GM23338 (cell line): Measurements from ENCODE around the gene TIA1. TPM values are rescaled to one million over a fixed set of nuclear protein-coding genes. Genes with fewer than 3 reads are reported as not detected.

Experiments used
- ATAC-seq: fragments of 200-7000 bp; cut with Tn5 transposase; 3 replicates; pipeline ENCODE4 v1.9.1; 2020
- DNase-seq: peaks from one replicate; pipeline ENCODE4 v3.0.0-alpha.2; 2015; ENCODE audit warnings: low spot score
- H2AFZ ChIP-seq: fragments of 200-600 bp; sonication (generic); 2 replicates; pipeline ENCODE4 v1.8.0; 2016; ENCODE audit warnings: antibody characterized with exemption, mild to moderate bottlenecking, moderate library complexity
- H3F3A ChIP-seq: fragments of 200-600 bp; sonication (generic); replicated peaks from 2 replicates; pipeline ENCODE4 v1.8.0; 2017; ENCODE audit warnings: antibody characterized with exemption, mixed run types, low read depth
- H3K27ac ChIP-seq: fragments of 200-600 bp; sonication (generic); 2 replicates; pipeline ENCODE4 v1.6.1; 2016; ENCODE audit warnings: low read depth
- H3K27me3 ChIP-seq: fragments of 200-600 bp; sonication (generic); 2 replicates; pipeline ENCODE4 v1.8.0; 2016; ENCODE audit warnings: mild to moderate bottlenecking, mixed run types, moderate library complexity; ENCODE audit not compliant: insufficient read depth
- H3K36me3 ChIP-seq: fragments of 200-600 bp; sonication (generic); 2 replicates; pipeline ENCODE4 v1.8.0; 2016; ENCODE audit warnings: mild to moderate bottlenecking; ENCODE audit not compliant: insufficient read depth
- H3K4me1 ChIP-seq: fragments of 200-600 bp; sonication (generic); 2 replicates; pipeline ENCODE4 v1.8.0; 2016; ENCODE audit warnings: mild to moderate bottlenecking, moderate library complexity; ENCODE audit not compliant: insufficient read depth
- H3K4me2 ChIP-seq: fragments of 200-600 bp; sonication (generic); 2 replicates; pipeline ENCODE4 v1.7.1; 2017; ENCODE audit warnings: mixed run types
- H3K4me3 ChIP-seq: fragments of 200-600 bp; sonication (generic); 2 replicates; pipeline ENCODE4 v1.6.1; 2016; ENCODE audit warnings: mixed run types
- H3K79me2 ChIP-seq: fragments of 200-600 bp; sonication (generic); replicated peaks from 2 replicates; pipeline ENCODE4 v1.8.0; 2017; ENCODE audit warnings: mild to moderate bottlenecking; ENCODE audit not compliant: insufficient read depth
- H3K9me2 ChIP-seq: fragments of 200-600 bp; sonication (generic); 2 replicates; pipeline ENCODE4 v1.8.0; 2017; ENCODE audit not compliant: insufficient read depth
- H4K20me1 ChIP-seq: fragments of 200-600 bp; sonication (generic); replicated peaks from 2 replicates; pipeline ENCODE4 v1.8.0; 2017; ENCODE audit warnings: mild to moderate bottlenecking; ENCODE audit not compliant: insufficient read depth
- H3K27ac Mint-ChIP-seq: 2 replicates; pipeline ENCODE4 v1.8.0; 2020; ENCODE audit warnings: inconsistent platforms, mild to moderate bottlenecking, moderate library complexity, mixed read lengths
- H3K27me3 Mint-ChIP-seq: 3 replicates; pipeline ENCODE4 v1.8.0; 2022; ENCODE audit warnings: low read depth, mild to moderate bottlenecking, moderate library complexity, mixed read lengths, inconsistent platforms; ENCODE audit not compliant: insufficient read depth, poor library complexity
- H3K36me3 Mint-ChIP-seq: 3 replicates; pipeline ENCODE4 v1.8.0; 2021; ENCODE audit warnings: low read depth, mild to moderate bottlenecking, inconsistent platforms, moderate library complexity, mixed read lengths
- H3K4me1 Mint-ChIP-seq: 3 replicates; pipeline ENCODE4 v1.8.0; 2020; ENCODE audit warnings: mild to moderate bottlenecking, inconsistent platforms, mixed read lengths
- H3K4me3 Mint-ChIP-seq: 3 replicates; pipeline ENCODE4 v1.8.0; 2021; ENCODE audit warnings: moderate library complexity, mild to moderate bottlenecking, inconsistent platforms, mixed read lengths
- H3K9me3 Mint-ChIP-seq: 3 replicates; pipeline ENCODE4 v1.8.0; 2020; ENCODE audit warnings: moderate library complexity, mild to moderate bottlenecking, inconsistent platforms, mixed read lengths
- CREB1 ChIP-seq: fragments of 250-450 bp; sonication (Bioruptor Pico); IDR thresholded peaks from 2 replicates; pipeline ENCODE4 v1.5.0; 2020; ENCODE audit warnings: low read depth, mild to moderate bottlenecking, moderate library complexity
- CTCF ChIP-seq, 2 experiments: fragments of 200-600 bp in 1 of 2; sonication (generic) in 1 of 2; conservative IDR thresholded peaks; 2 replicates each; pipeline versions ENCODE4 v1.5.1 to v1.6.1; 2016 to 2017; ENCODE audit warnings: antibody characterized with exemption in 2 of 2, low read depth in 2 of 2, mild to moderate bottlenecking in 2 of 2, moderate library complexity in 1 of 2
- EZH2phosphoT487 ChIP-seq: fragments of 200-600 bp; sonication (generic); IDR thresholded peaks from one replicate; pipeline ENCODE4 v1.8.1; 2018; ENCODE audit warnings: antibody characterized with exemption; ENCODE audit not compliant: unreplicated experiment
- JUNB ChIP-seq: IDR thresholded peaks from one replicate; pipeline ENCODE4 v1.6.1; 2016; ENCODE audit warnings: antibody characterized with exemption; ENCODE audit not compliant: unreplicated experiment
- REST ChIP-seq: IDR thresholded peaks from one replicate; pipeline ENCODE4 v1.6.1; 2018; ENCODE audit warnings: antibody characterized with exemption; ENCODE audit not compliant: unreplicated experiment
- ZNF462 ChIP-seq: fragments of 250-450 bp; sonication (Bioruptor Pico); IDR thresholded peaks from 2 replicates; pipeline ENCODE4 v1.5.0; 2020; ENCODE audit warnings: mild to moderate bottlenecking, moderate library complexity
- polyA plus RNA-seq: library from polyadenylated mRNA; unstranded; fragments of >200 nt; fragmentation: Nextera tagmentation; extraction: Ambion mirVana; gene quantifications from 2 replicates; pipeline ENCODE4 v1.2.1, GENCODE V29; 2016
- total RNA-seq: library from RNA; depleted of rRNA; stranded (reverse); fragments of >200 nt; shearing (Covaris generic); gene quantifications from 2 replicates; pipeline ENCODE4 v1.2.3, GENCODE V29; 2014
- TF ChIP-seq, protein P1 (sequence below): IDR thresholded peaks from 2 replicates; pipeline ENCODE4 v1.6.1; 2016; ENCODE audit warnings: antibody characterized with exemption

The TIA1 gene
- total and polyA plus RNA-seq, 2 experiments from 2014 or later, result 130 to 179 TPM

DNA sequence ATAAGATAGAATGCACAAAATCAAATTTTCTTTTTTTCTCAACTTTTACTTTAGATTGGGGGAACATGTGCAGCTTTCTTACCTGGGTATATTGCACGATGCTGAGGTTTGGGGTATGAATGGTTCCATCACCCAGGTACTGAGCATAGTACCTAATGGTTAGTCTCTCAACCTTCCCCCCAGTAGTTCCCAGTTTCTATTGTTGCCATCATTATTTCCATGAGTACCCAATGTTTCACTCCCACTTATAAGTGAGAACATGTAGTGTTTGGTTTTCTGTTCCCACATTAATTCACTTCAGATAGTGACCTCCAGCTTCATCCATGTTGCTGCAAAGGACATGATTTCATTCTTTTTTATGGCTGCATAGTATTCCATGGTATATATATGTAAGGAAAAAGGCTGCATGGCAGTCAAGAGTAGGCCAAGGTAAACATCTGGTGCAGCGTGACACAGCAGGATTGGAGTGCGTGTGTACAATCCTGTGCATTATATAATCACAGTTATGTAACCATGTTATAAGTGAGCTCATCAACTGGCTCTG is 47.1 kb downstream of the TIA1 start (continued):
- TF ChIP-seq ZNF462 (no peak), CREB1 (CRISPR knock-in tag) (no peak), EZH2phosphoT487 (no peak)
- TF ChIP-seq, protein P1, sequence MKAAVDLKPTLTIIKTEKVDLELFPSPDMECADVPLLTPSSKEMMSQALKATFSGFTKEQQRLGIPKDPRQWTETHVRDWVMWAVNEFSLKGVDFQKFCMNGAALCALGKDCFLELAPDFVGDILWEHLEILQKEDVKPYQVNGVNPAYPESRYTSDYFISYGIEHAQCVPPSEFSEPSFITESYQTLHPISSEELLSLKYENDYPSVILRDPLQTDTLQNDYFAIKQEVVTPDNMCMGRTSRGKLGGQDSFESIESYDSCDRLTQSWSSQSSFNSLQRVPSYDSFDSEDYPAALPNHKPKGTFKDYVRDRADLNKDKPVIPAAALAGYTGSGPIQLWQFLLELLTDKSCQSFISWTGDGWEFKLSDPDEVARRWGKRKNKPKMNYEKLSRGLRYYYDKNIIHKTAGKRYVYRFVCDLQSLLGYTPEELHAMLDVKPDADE, result no peak

- Histone ChIP-seq H4K20me1 (no peaks in the 10 kb centered on the region), H3F3A (0 out of 2 replicates have a peak, but pooled peaks cover 5% of the 10 kb centered on the region), H3K79me2 (no peaks in the 10 kb centered on the region), H3K4me2 (no peak overlapping the region), H3K27ac (no peak overlapping the region), H2AFZ (peak overlapping the region; percentile 66), H3K27me3 (no peaks in the 10 kb centered on the region), H3K4me3 (no peak overlapping the region), H3K36me3 (no peaks in the 10 kb centered on the region), H3K4me1 (no peaks in the 10 kb centered on the region), H3K9me2 (no peaks in the 10 kb centered on the region)
- Mint-ChIP-seq H3K9me3 (no peaks in the 10 kb centered on the region), H3K27me3 (peaks cover 10% of the 10 kb centered on the region), H3K27ac (no peak overlapping the region), H3K4me3 (no peak overlapping the region), H3K36me3 (no peaks in the 10 kb centered on the region), H3K4me1 (no peaks in the 10 kb centered on the region)
- no peak for DNase-seq
- TF ChIP-seq EZH2phosphoT487 (no peak), CTCF (conservative IDR thresholded peaks at IDR 0.05; ENCODE audit: low read depth in 2 of 2) (peak in 1 of 2 experiments; percentile 34; a peak in 2 of 4 replicates), JUNB (no peak), REST (no peak)
- TF ChIP-seq, protein P1, result no peak
- no peak for ATAC-seq
Measured at GRCh38 chr2:70199320-70199864, 49.0 kb downstream of the TIA1 start.
